GM12873 (cell line): ENCODE data around the gene PDGFA.

Experiments used
- CTCF ChIP-seq: IDR thresholded peaks from 2 replicates; pipeline ENCODE4 v1.5.1; 2012; ENCODE audit warnings: low read depth, mild to moderate bottlenecking, moderate library complexity, low read length, control low read depth; ENCODE audit not compliant: insufficient read depth; ENCODE audit errors: missing control alignments

Gene PDGFA

GRCh38 chr7:506391-506831, 13.2 kb downstream of the PDGFA start:
- TF ChIP-seq CTCF: no peak

GRCh38 chr7:505171-505570, 14.5 kb downstream of the PDGFA start:
- no peak for TF ChIP-seq CTCF

- no peak for TF ChIP-seq CTCF
Measured at GRCh38 chr7:504221-505111, 15.2 kb downstream of the PDGFA start.

- no peak for TF ChIP-seq CTCF
Measured at GRCh38 chr7:503575-504111, 16.0 kb downstream of the PDGFA start.

GRCh38 chr7:502296-502695, 17.4 kb downstream of the PDGFA start:
- no peak for TF ChIP-seq CTCF

- no peak for TF ChIP-seq CTCF
Measured at GRCh38 chr7:501526-501925, 18.1 kb downstream of the PDGFA start.

GRCh38 chr7:500521-501420, 18.9 kb downstream of the PDGFA start:
- no peak for TF ChIP-seq CTCF
